GM21737 (cell line): Measurements from ENCODE around the gene FBLN1.
"Not testable (repeated sequence)": the region's sequence is repeated elsewhere in the genome, so short reads cannot be mapped to it uniquely, and the experiment has no call there.

Source experiments
- ATAC-seq: cut with Tn5 transposase; IDR thresholded peaks from one replicate; pipeline ENCODE4 v1.9.1; 2021; ENCODE audit warnings: mild to moderate bottlenecking, moderate library complexity; ENCODE audit not compliant: unreplicated experiment

The FBLN1 gene

GRCh38 chr22:45476814-45477213 is 25.9 kb upstream of the FBLN1 start:
- no peak for ATAC-seq

- no peak for ATAC-seq
Observed at GRCh38 chr22:45477366-45478107, 25.1 kb upstream of the FBLN1 start.

GRCh38 chr22:45478108-45478771 is 24.4 kb upstream of the FBLN1 start:
- no peak for ATAC-seq

- ATAC-seq: no peak
Observed at GRCh38 chr22:45480717-45481116, 22.0 kb upstream of the FBLN1 start.

GRCh38 chr22:45481661-45482060 is 21.0 kb upstream of the FBLN1 start:
- no peak for ATAC-seq

- ATAC-seq: no peak
Observed at GRCh38 chr22:45482169-45482568, 20.5 kb upstream of the FBLN1 start.

GRCh38 chr22:45483319-45483718 is 19.4 kb upstream of the FBLN1 start:
- no peak for ATAC-seq

- no peak for ATAC-seq
Observed at GRCh38 chr22:45483918-45484499, 18.7 kb upstream of the FBLN1 start.

GRCh38 chr22:45484742-45485141 is 17.9 kb upstream of the FBLN1 start:
- ATAC-seq: no peak

GRCh38 chr22:45485261-45485660 is 17.4 kb upstream of the FBLN1 start:
- no peak for ATAC-seq

- ATAC-seq: no peak
Observed at GRCh38 chr22:45488764-45489370, 13.8 kb upstream of the FBLN1 start.

- ATAC-seq: no peak
Observed at GRCh38 chr22:45490836-45491235, 11.8 kb upstream of the FBLN1 start.

GRCh38 chr22:45491841-45492240 is 10.8 kb upstream of the FBLN1 start:
- ATAC-seq: no peak

- ATAC-seq: no peak
Observed at GRCh38 chr22:45493286-45493771, 9.4 kb upstream of the FBLN1 start.

- not testable (repeated sequence) for ATAC-seq
Observed at GRCh38 chr22:45494306-45494705, 8.4 kb upstream of the FBLN1 start.

GRCh38 chr22:45495616-45496015 is 7.1 kb upstream of the FBLN1 start:
- ATAC-seq: not testable (repeated sequence)

- no peak for ATAC-seq
Observed at GRCh38 chr22:45496451-45496941, 6.2 kb upstream of the FBLN1 start.

GRCh38 chr22:45497351-45498145 is 5.1 kb upstream of the FBLN1 start:
- no peak for ATAC-seq

GRCh38 chr22:45499746-45500145 is 2.9 kb upstream of the FBLN1 start:
- no peak for ATAC-seq

GRCh38 chr22:45503050-45503815 is 550 bp downstream of the FBLN1 start:
- no peak for ATAC-seq
